Cardiac fibroblast (primary cell): ENCODE data around the gene PDLIM5.

ENCODE experiments used
- DNase-seq, 2 donors: peaks; one replicate each; pipeline versions ENCODE4 v3.0.0 to v3.0.0-alpha.2; 2010; ENCODE audit warnings: low read depth in 2 of 2
- H3K4me3 ChIP-seq, 2 donors: replicated peaks in 1 of 2; 1 replicate in 1 of 2; 2 replicates in 1 of 2; pipeline ENCODE4 v1.5.1; 2011; ENCODE audit warnings: low read depth in 2 of 2, low read length in 2 of 2, mild to moderate bottlenecking in 2 of 2, moderate library complexity in 1 of 2
- TF ChIP-seq, protein P1 (sequence below): IDR thresholded peaks from one replicate; pipeline ENCODE4 v1.5.1; 2011; ENCODE audit warnings: low read depth, mild to moderate bottlenecking, low read length, inconsistent platforms

Gene PDLIM5

GRCh38 chr4:94457692-94458106, 6.0 kb downstream of the PDLIM5 start:
- peak in 1 of 2 donors; percentile 68 for DNase-seq
- H3K4me3 ChIP-seq, result no peak overlapping the region
- TF ChIP-seq, protein P1, sequence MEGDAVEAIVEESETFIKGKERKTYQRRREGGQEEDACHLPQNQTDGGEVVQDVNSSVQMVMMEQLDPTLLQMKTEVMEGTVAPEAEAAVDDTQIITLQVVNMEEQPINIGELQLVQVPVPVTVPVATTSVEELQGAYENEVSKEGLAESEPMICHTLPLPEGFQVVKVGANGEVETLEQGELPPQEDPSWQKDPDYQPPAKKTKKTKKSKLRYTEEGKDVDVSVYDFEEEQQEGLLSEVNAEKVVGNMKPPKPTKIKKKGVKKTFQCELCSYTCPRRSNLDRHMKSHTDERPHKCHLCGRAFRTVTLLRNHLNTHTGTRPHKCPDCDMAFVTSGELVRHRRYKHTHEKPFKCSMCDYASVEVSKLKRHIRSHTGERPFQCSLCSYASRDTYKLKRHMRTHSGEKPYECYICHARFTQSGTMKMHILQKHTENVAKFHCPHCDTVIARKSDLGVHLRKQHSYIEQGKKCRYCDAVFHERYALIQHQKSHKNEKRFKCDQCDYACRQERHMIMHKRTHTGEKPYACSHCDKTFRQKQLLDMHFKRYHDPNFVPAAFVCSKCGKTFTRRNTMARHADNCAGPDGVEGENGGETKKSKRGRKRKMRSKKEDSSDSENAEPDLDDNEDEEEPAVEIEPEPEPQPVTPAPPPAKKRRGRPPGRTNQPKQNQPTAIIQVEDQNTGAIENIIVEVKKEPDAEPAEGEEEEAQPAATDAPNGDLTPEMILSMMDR, result no peak

DNA sequence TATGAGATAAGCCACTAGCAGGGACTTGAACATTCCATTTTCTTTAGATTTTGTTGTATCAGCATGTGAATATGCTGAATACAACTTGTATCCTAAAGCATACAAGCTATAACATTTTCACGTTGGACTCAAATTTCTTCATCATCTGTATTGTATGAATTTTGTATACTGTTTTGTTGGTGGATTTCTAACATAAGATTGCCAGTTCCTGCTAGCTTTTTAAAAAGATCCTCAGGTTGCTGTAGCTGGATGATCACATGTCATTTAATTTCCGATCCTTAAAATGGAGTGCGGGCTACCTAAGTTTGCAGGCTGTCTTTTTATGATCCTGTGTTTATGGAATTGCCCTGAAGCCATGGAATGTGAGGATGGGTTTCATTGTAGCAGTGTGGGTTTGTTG, 6.9 kb downstream of the PDLIM5 start:
- TF ChIP-seq, protein P1, result no peak

DNA sequence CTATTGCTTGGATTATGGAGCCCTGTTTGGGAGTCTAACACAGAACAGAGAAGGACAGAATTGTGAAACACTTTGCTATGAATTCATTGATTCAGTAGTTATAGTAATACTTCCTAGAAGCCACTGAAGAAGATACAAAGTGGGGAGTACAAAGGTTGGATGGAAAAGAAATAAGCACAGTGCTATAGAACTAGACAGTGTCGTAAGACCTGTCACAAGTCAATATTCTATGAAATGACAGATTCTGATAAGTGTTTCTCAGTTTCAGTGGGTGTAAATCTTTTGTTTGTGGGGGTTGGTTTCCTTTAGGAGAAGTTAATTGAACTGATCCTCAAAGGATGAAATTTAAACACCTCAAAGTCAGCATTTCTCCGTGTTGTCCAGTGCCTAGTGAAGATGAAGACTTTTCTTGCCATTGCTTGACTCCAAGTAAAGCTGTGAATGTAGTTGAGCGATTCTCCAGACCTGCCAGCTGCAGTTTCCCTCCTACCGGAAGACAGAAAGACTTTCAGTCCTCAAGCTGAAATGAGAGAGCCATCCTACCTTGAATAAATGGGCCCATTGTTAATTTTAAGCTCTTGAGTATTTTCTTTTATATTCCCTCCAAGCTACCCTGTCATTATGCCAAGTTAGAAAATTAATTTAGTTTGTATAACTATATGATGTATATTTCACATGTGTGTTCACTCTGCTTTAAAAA, 7.9 kb downstream of the PDLIM5 start:
- TF ChIP-seq, protein P1, result no peak
- no peak overlapping the region for H3K4me3 ChIP-seq
- no peak for DNase-seq

More for the DNA sequence above, 6.9 kb downstream of the PDLIM5 start:
- H3K4me3 ChIP-seq, result no peak overlapping the region
- DNase-seq, result no peak

DNA sequence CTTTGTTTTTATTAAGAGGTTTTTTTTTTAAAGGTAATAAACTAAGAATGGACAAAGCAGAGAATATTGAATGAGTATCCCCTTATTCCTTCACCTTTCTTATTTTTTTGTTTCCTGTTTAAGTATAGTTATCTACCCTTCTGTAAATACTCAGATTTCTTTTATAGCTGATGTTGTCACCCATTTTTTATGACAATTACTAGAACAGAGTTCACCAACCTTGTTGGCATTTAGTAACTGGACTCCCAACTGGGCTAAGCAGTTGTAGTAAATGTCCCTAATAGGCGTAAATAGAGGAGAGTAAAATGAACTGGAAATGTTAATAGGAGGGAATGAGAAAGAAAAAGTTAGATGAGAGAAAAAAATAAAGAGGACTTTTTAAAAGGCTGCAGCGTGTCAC, 9.8 kb downstream of the PDLIM5 start:
- TF ChIP-seq, protein P1, result no peak
- no peak for DNase-seq
- H3K4me3 ChIP-seq, result no peak overlapping the region

DNA sequence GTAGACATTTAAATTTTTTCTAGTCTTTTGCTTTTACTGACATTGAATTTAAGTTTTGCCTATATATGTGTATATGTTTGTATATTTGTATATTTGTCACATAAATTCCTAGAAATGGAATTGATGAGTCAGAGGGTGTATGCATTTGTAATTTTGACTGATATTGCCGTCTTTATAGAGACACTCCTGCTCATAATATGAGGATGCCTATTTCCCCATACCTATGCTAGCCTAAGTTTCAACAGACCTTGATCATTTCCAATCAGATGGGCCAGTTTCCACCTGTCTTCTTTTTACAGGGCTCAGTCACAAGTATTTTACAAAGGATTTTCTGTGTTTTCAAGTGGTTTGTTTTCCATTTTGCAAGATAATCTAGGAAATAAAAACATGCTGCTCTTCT, 10.8 kb downstream of the PDLIM5 start:
- TF ChIP-seq, protein P1, result no peak
- peak in 1 of 2 donors; percentile 49 for DNase-seq
- no peak overlapping the region for H3K4me3 ChIP-seq

DNA sequence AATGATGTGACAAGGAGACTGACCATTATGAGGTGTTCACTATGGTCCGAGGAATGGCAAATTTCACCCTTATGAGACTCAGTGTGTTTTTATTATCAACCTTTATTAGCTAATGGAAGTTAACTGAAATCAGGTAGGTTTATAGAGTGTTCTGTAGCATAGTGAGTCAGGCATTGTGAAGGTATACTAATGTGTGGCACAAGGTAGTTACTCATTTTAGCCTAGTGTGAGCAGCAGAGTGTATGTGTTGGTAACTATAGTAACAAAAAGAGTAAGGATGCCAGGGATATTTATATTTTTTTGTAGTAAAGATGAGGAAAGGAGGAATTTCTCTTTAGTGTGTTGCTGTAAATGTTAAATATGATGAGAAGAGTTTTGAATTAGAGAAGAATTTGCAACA, 12.0 kb downstream of the PDLIM5 start:
- TF ChIP-seq, protein P1, result no peak
- DNase-seq, result peak; percentile 43 to 56
- H3K4me3 ChIP-seq, result no peak overlapping the region

DNA sequence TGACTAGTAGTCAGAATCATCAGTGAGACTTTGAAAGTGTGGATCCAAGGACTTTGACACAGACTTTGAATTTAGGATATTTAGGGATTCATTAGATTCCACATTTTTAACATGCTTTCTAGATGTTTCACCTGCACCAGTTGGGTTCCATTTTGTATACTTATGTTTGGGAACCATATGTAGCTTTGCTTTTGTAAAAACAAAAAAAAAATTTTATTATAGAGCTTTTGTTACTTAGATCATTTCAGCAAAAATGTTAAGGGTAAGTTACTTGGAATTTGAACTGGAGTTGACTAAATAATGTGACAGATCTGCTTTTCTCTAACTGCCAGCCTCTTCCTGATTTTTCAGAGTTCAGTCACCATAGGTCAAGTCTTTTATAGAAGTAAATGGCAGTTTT, 14.6 kb downstream of the PDLIM5 start:
- DNase-seq, result no peak
- no peak overlapping the region for H3K4me3 ChIP-seq
- TF ChIP-seq, protein P1, result no peak
